Measurements from ENCODE around the gene RXFP4.

GRCh38 chr1:155962599-155963211 is 21.3 kb downstream of the RXFP4 start:
- TF ChIP-seq, protein P1, sequence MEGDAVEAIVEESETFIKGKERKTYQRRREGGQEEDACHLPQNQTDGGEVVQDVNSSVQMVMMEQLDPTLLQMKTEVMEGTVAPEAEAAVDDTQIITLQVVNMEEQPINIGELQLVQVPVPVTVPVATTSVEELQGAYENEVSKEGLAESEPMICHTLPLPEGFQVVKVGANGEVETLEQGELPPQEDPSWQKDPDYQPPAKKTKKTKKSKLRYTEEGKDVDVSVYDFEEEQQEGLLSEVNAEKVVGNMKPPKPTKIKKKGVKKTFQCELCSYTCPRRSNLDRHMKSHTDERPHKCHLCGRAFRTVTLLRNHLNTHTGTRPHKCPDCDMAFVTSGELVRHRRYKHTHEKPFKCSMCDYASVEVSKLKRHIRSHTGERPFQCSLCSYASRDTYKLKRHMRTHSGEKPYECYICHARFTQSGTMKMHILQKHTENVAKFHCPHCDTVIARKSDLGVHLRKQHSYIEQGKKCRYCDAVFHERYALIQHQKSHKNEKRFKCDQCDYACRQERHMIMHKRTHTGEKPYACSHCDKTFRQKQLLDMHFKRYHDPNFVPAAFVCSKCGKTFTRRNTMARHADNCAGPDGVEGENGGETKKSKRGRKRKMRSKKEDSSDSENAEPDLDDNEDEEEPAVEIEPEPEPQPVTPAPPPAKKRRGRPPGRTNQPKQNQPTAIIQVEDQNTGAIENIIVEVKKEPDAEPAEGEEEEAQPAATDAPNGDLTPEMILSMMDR (IDR thresholded peaks at IDR 0.05; ENCODE audit: low read depth, low read length): no peak
- TF ChIP-seq POLR2A (IDR thresholded peaks at IDR 0.05; ENCODE audit: extremely low read depth, insufficient read length) (no peak), MYC (IDR thresholded peaks at IDR 0.05; ENCODE audit: low read depth, low read length) (no peak)
- TF ChIP-seq, protein P2, sequence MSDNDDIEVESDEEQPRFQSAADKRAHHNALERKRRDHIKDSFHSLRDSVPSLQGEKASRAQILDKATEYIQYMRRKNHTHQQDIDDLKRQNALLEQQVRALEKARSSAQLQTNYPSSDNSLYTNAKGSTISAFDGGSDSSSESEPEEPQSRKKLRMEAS (IDR thresholded peaks at IDR 0.05; ENCODE audit: low read depth, low read length): no peak
